K562 (cell line): ENCODE measurements around the gene CRHR2. TPM values are rescaled to one million over a fixed set of nuclear protein-coding genes. Genes with fewer than 3 reads are reported as not detected.

ENCODE experiments used
- ATAC-seq: fragments of 200-7000 bp; cut with Tn5 transposase; 3 replicates; pipeline ENCODE4 v1.9.1; 2020; ENCODE audit warnings: moderate library complexity
- BruUV-seq: library from RNA; stranded (reverse); fragments of 400-500 nt; replicated peaks from 2 replicates; lab custom pipeline; 2021; lab: Mats Ljungman, UMichigan
- CTCF ChIA-PET: fragments of 300-600 bp; formaldehyde crosslinking; extraction: SDS; loops from one replicate; lab custom pipeline; 2021; ENCODE audit warnings: low intra/inter-chr PET ratio; lab: Yijun Ruan, JAX
- POLR2A ChIA-PET: fragments of 300-600, 350-650 bp; sonication (Branson Sonifier 250); formaldehyde crosslinking; extraction: SDS; loops from one replicate; lab custom pipeline; 2021; ENCODE audit warnings: antibody characterized with exemption, inconsistent platforms; lab: Yijun Ruan, JAX
- DNase-seq, 4 experiments: peaks; one replicate each; pipeline versions ENCODE4 v3.0.0 to v3.0.0-alpha.2; 2011 to 2018; ENCODE audit warnings: low spot score in 3 of 4, mixed read lengths in 3 of 4; ENCODE audit errors: extremely low read depth in 1 of 4
- FAIRE-seq: peaks from 2 replicates; lab custom pipeline; 2011; peaks lifted over from hg19 to GRCh38; lab: Jason Lieb, UNC
- H2AFZ ChIP-seq: 2 replicates; pipeline ENCODE4 v1.6.0; 2011; ENCODE audit warnings: low read depth, low read length, control low read depth, inconsistent platforms
- H3K27ac ChIP-seq: fragments of 200-600 bp; 3 replicates; pipeline ENCODE4 v1.8.0; 2011; ENCODE audit warnings: low read depth, mild to moderate bottlenecking, control low read depth, inconsistent platforms, low read length, moderate library complexity, mixed read lengths; ENCODE audit errors: extremely low read depth
- H3K27me3 ChIP-seq, 2 experiments: fragments of 300-600 bp in 1 of 2; 2 replicates in 1 of 2; 3 replicates in 1 of 2; pipeline versions ENCODE4 v1.6.0 to v1.8.0; 2011; ENCODE audit warnings: inconsistent platforms in 2 of 2, low read length in 2 of 2, mild to moderate bottlenecking in 1 of 2, mixed read lengths in 1 of 2, moderate library complexity in 1 of 2; ENCODE audit not compliant: control insufficient read depth in 2 of 2, insufficient read depth in 2 of 2
- H3K36me3 ChIP-seq: fragments of 300-600 bp; 3 replicates; pipeline ENCODE4 v1.8.0; 2011; ENCODE audit warnings: mild to moderate bottlenecking, low read length, inconsistent platforms; ENCODE audit not compliant: control insufficient read depth, insufficient read depth
- H3K4me1 ChIP-seq, 2 experiments: fragments of 200-600 bp in 1 of 2; replicated peaks in 1 of 2; 2 replicates in 1 of 2; 3 replicates in 1 of 2; pipeline versions ENCODE4 v1.5.1 to v1.8.0; 2011; ENCODE audit warnings: inconsistent platforms in 2 of 2, low read length in 2 of 2, mild to moderate bottlenecking in 1 of 2, mixed read lengths in 1 of 2, moderate library complexity in 1 of 2; ENCODE audit not compliant: control insufficient read depth in 2 of 2, insufficient read depth in 2 of 2
- H3K4me2 ChIP-seq: 2 replicates; pipeline ENCODE4 v1.6.1; 2011; ENCODE audit warnings: low read length, control low read depth, inconsistent platforms, mixed read lengths; ENCODE audit not compliant: insufficient read depth
- H3K4me3 ChIP-seq: fragments of 200-600 bp; sonication (generic), shearing (Covaris generic); 2 replicates; pipeline ENCODE4 v1.5.1; 2016; ENCODE audit warnings: control low read depth, inconsistent platforms
- H3K79me2 ChIP-seq: fragments of 200-600 bp; 3 replicates; pipeline ENCODE4 v1.8.0; 2011; ENCODE audit warnings: low read length, inconsistent platforms; ENCODE audit not compliant: control insufficient read depth, insufficient read depth
- H3K9ac ChIP-seq, 2 experiments: 2 replicates each; pipeline versions ENCODE4 v1.6.0 to v1.6.1; 2011; ENCODE audit warnings: low read depth in 2 of 2, low read length in 2 of 2, control low read depth in 1 of 2, inconsistent platforms in 1 of 2, mild to moderate bottlenecking in 1 of 2, mixed read lengths in 1 of 2; ENCODE audit not compliant: insufficient read depth in 1 of 2
- H3K9me1 ChIP-seq: one replicate; pipeline ENCODE4 v1.6.0; 2011; ENCODE audit warnings: inconsistent platforms, mild to moderate bottlenecking, low read length, moderate library complexity; ENCODE audit not compliant: control insufficient read depth, insufficient read depth
- H3K9me3 ChIP-seq: replicated peaks from 2 replicates; pipeline ENCODE4 v1.5.1; 2011; ENCODE audit warnings: low read depth, low read length, inconsistent platforms; ENCODE audit not compliant: control insufficient read depth, insufficient read depth
- H4K20me1 ChIP-seq: replicated peaks from 2 replicates; pipeline ENCODE4 v1.6.1; 2011; ENCODE audit warnings: low read length, inconsistent platforms, mixed read lengths; ENCODE audit not compliant: control insufficient read depth, insufficient read depth
- CEBPB ChIP-seq: fragments of 450-650 bp; IDR thresholded peaks from 2 replicates; pipeline ENCODE4 v1.6.1; 2016; ENCODE audit warnings: missing genetic modification characterization, missing compliant biosample characterization
- FIP1L1 ChIP-seq: fragments of 200-400 bp; formaldehyde crosslinking; IDR thresholded peaks from 2 replicates; pipeline ENCODE4 v1.6.1; 2018; ENCODE audit warnings: mild to moderate bottlenecking, low read depth, low read length; ENCODE audit not compliant: poor library complexity, severe bottlenecking
- HMG20B ChIP-seq: fragments of 250-450 bp; sonication (Bioruptor Pico); IDR thresholded peaks from 2 replicates; pipeline ENCODE4 v1.5.0; 2021; ENCODE audit warnings: mild to moderate bottlenecking
- NCOA6 ChIP-seq: fragments of 450-650 bp; IDR thresholded peaks from 2 replicates; pipeline ENCODE4 v1.6.1; 2017; ENCODE audit warnings: mild to moderate bottlenecking
- RBM15 ChIP-seq: fragments of 200-400 bp; formaldehyde crosslinking; IDR thresholded peaks from 2 replicates; pipeline ENCODE4 v1.6.1; 2018; ENCODE audit warnings: mild to moderate bottlenecking, low read length, moderate library complexity; ENCODE audit not compliant: insufficient read depth
- STAT5A ChIP-seq: IDR thresholded peaks from 2 replicates; pipeline ENCODE4 v1.6.1; 2012; ENCODE audit warnings: low read length, inconsistent platforms, borderline replicate concordance
- TOE1 ChIP-seq, 2 experiments: fragments of 450-650 bp in 1 of 2; sonication (generic) in 1 of 2; formaldehyde crosslinking in 1 of 2; IDR thresholded peaks; 2 replicates each; pipeline versions ENCODE4 v1.7.1 to v1.8.0; 2016 to 2022; ENCODE audit warnings: borderline replicate concordance in 2 of 2, mild to moderate bottlenecking in 2 of 2, antibody characterized with exemption in 1 of 2, inconsistent platforms in 1 of 2, low read depth in 1 of 2, missing genetic modification reagents in 1 of 2, moderate library complexity in 1 of 2
- YBX1 ChIP-seq: fragments of 450-650 bp; IDR thresholded peaks from 2 replicates; pipeline ENCODE4 v1.7.1; 2016; ENCODE audit warnings: mild to moderate bottlenecking
- ZFP36 ChIP-seq: fragments of 150-350 bp; IDR thresholded peaks from 2 replicates; pipeline ENCODE4 v1.6.1; 2018; ENCODE audit warnings: low read length, low read depth; ENCODE audit not compliant: partially characterized antibody
- ZNF766 ChIP-seq: fragments of 200-800 bp; sonication (Bioruptor generic); conservative IDR thresholded peaks from 2 replicates; pipeline ENCODE4 v1.6.1; 2016; ENCODE audit warnings: missing genetic modification characterization, missing compliant biosample characterization
- WGBS: fragments of 100-300 bp; shearing (Covaris generic); methylation state at CpG from one replicate; pipeline ENCODE4 v1.1.6; 2016; ENCODE audit warnings: low coverage, mixed read lengths; ENCODE audit not compliant: insufficient coverage; ENCODE audit errors: missing lambda C conversion rate; 5-methylcytosine and 5-hydroxymethylcytosine counted together
- in situ Hi-C: fragments of 300-500 bp; cut with MboI; formaldehyde crosslinking; loops from 4 replicates; pipeline ENCODE4 v1.15.0; 2018; ENCODE audit warnings: inconsistent platforms, mixed read lengths
- intact Hi-C: fragments of 100-400 bp; cut with micrococcal nuclease; formaldehyde crosslinking; loops from 2 replicates; pipeline ENCODE4 v1.14.2; 2022
- polyA plus RNA-seq, 8 experiments: library from polyadenylated mRNA; depleted of rRNA in 4 of 8; stranded (reverse) in 5 of 8; unstranded in 3 of 8; fragments of >200 nt; fragmentation: Nextera tagmentation in 2 of 8; fragmentation: Illumina TruSeq in 1 of 8; extraction: Ambion mirVana in 2 of 8; extraction: Trizol in 1 of 8; gene quantifications; 2 replicates each; pipeline versions ENCODE4 v1.2.1 to v1.2.3, GENCODE V29; 2011 to 2014; ENCODE audit warnings: inconsistent platforms in 1 of 8, missing spikeins in 1 of 8
- total RNA-seq, 7 experiments: library from RNA; depleted of rRNA in 6 of 7; stranded (reverse); fragments of >200 nt in 6 of 7; fragmentation: Illumina TruSeq in 2 of 7; extraction: Trizol in 2 of 7; gene quantifications; 2 replicates each; pipeline versions ENCODE4 v1.2.1 to v1.2.3, GENCODE V29; 2011 to 2021; ENCODE audit warnings: low replicate concordance in 1 of 7
- TF ChIP-seq, protein P1 (sequence below): fragments of 450-650 bp; formaldehyde crosslinking; IDR thresholded peaks from 2 replicates; pipeline ENCODE4 v1.4.0; 2022; ENCODE audit warnings: missing genetic modification characterization
- TF ChIP-seq, protein P2 (sequence below): fragments of 450-650 bp; IDR thresholded peaks from 2 replicates; pipeline ENCODE4 v1.6.1; 2016; ENCODE audit warnings: low read depth

CRHR2 gene
- total and polyA plus RNA-seq, 9 of the 15 experiments (the other 6 are each of a cell fraction or from before 2014, with no cell fraction given), result not detected

DNA sequence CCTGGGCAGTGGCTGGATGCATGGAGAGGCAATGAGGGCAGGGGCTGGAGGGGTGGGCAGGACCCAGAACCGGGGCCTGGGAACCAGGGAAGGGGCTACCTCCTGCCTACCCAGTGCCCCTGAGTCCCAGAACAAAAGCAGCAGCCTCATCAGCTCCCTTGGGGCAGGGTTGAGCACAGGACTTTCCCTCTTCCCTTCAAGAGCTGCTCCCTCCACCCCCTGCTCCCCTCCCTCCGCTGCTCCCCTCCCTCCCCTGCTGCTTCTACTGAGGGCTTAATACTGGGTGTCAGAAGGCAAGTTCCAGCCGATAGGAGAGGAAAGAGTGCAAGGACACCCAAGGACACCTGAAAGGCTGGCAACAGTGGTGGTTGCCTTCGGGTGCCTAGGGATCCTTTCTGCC is 41.5 kb upstream of the CRHR2 start:
- Histone ChIP-seq H4K20me1 (no peaks in the 10 kb centered on the region), H3K9me1 (no peaks in the 10 kb centered on the region), H3K4me2 (no peak overlapping the region), H3K9me3 (no peaks in the 10 kb centered on the region), H3K27ac (no peak overlapping the region), H3K36me3 (no peaks in the 10 kb centered on the region), H3K4me1 (peaks cover 0 to 5% of the 10 kb centered on the region in 2 experiments; a peak in 2 of 5 replicates), H3K9ac (no peak overlapping the region), H3K79me2 (no peaks in the 10 kb centered on the region), H3K27me3 (peaks cover 10 to 39% of the 10 kb centered on the region in 2 experiments; a peak in 3 of 5 replicates), H3K4me3 (no peak overlapping the region), H2AFZ (no peak overlapping the region)
- FAIRE-seq (no peak), ATAC-seq (no peak), DNase-seq (no peak)
- ChIA-PET POLR2A (interaction anchor here (0.6 kb wide), 1 partner anchor 18 kb away, joined by 3 read pairs; no protein-coding TSS in a partner anchor), CTCF (no interaction called here)
- BruUV-seq, result no TSS peak
- in situ Hi-C loops, result no loop called here
- intact Hi-C loops, result no loop called here
- 0% methylated on average over 2 of the region's 4 CpGs for WGBS
- TF ChIP-seq YBX1 (no peak), TOE1 (IDR thresholded peaks at IDR 0.05; ENCODE audit: borderline replicate concordance) (no peak), TOE1 (CRISPR knock-in tag; IDR thresholded peaks at IDR 0.05; ENCODE audit: borderline replicate concordance, low read depth) (no peak), STAT5A (no peak), NCOA6 (no peak), RBM15 (no peak), ZNF766 (CRISPR knock-in tag) (no peak), ZFP36 (no peak), FIP1L1 (no peak), CEBPB (tag) (no peak), HMG20B (no peak)
- TF ChIP-seq, protein P1, sequence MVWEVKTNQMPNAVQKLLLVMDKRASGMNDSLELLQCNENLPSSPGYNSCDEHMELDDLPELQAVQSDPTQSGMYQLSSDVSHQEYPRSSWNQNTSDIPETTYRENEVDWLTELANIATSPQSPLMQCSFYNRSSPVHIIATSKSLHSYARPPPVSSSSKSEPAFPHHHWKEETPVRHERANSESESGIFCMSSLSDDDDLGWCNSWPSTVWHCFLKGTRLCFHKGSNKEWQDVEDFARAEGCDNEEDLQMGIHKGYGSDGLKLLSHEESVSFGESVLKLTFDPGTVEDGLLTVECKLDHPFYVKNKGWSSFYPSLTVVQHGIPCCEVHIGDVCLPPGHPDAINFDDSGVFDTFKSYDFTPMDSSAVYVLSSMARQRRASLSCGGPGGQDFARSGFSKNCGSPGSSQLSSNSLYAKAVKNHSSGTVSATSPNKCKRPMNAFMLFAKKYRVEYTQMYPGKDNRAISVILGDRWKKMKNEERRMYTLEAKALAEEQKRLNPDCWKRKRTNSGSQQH (CRISPR knock-in tag), result no peak
- TF ChIP-seq, protein P2, sequence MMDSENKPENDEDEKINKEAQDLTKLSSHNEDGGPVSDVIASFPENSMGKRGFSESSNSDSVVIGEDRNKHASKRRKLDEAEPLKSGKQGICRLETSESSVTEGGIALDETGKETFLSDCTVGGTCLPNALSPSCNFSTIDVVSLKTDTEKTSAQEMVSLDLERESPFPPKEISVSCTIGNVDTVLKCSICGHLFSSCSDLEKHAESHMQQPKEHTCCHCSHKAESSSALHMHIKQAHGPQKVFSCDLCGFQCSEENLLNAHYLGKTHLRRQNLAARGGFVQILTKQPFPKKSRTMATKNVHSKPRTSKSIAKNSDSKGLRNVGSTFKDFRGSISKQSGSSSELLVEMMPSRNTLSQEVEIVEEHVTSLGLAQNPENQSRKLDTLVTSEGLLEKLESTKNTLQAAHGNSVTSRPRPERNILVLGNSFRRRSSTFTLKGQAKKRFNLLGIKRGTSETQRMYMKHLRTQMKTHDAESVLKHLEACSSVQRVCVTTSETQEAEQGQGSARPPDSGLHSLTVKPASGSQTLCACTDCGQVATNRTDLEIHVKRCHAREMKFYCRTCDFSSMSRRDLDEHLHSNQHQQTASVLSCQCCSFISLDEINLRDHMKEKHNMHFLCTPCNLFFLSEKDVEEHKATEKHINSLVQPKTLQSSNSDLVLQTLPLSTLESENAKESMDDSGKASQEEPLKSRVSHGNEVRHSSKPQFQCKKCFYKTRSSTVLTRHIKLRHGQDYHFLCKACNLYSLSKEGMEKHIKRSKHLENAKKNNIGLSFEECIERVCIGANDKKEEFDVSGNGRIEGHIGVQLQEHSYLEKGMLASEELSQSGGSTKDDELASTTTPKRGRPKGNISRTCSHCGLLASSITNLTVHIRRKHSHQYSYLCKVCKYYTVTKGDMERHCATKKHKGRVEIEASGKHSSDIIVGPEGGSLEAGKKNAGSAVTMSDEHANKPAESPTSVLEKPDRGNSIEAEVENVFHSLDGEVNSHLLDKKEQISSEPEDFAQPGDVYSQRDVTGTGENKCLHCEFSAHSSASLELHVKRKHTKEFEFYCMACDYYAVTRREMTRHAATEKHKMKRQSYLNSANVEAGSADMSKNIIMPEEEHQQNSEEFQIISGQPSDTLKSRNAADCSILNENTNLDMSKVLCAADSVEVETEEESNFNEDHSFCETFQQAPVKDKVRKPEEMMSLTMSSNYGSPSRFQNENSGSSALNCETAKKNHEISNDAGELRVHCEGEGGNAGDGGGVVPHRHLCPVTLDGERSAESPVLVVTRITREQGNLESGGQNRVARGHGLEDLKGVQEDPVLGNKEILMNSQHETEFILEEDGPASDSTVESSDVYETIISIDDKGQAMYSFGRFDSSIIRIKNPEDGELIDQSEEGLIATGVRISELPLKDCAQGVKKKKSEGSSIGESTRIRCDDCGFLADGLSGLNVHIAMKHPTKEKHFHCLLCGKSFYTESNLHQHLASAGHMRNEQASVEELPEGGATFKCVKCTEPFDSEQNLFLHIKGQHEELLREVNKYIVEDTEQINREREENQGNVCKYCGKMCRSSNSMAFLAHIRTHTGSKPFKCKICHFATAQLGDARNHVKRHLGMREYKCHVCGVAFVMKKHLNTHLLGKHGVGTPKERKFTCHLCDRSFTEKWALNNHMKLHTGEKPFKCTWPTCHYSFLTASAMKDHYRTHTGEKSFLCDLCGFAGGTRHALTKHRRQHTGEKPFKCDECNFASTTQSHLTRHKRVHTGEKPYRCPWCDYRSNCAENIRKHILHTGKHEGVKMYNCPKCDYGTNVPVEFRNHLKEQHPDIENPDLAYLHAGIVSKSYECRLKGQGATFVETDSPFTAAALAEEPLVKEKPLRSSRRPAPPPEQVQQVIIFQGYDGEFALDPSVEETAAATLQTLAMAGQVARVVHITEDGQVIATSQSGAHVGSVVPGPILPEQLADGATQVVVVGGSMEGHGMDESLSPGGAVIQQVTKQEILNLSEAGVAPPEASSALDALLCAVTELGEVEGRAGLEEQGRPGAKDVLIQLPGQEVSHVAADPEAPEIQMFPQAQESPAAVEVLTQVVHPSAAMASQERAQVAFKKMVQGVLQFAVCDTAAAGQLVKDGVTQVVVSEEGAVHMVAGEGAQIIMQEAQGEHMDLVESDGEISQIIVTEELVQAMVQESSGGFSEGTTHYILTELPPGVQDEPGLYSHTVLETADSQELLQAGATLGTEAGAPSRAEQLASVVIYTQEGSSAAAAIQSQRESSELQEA, result no peak
